Uterus (tissue), 2 donors: ENCODE measurements around the gene SLC13A3.

Experiments used
- POLR2A ChIP-seq, 2 donors: fragments of 450-650 bp; IDR thresholded peaks; one replicate each; pipeline ENCODE4 v1.6.1; 2016; ENCODE audit warnings: antibody characterized with exemption in 2 of 2, mild to moderate bottlenecking in 1 of 2, moderate library complexity in 1 of 2
- TF ChIP-seq, protein P1 (sequence below), 4 experiments: fragments of 200-600 bp in 2 of 4; fragments of 450-650 bp in 2 of 4; sonication (generic) in 2 of 4; IDR thresholded peaks; one replicate each; pipeline ENCODE4 v1.5.1; 2016 to 2019; ENCODE audit warnings: antibody characterized with exemption in 4 of 4, mild to moderate bottlenecking in 2 of 4, moderate library complexity in 1 of 4

DNA sequence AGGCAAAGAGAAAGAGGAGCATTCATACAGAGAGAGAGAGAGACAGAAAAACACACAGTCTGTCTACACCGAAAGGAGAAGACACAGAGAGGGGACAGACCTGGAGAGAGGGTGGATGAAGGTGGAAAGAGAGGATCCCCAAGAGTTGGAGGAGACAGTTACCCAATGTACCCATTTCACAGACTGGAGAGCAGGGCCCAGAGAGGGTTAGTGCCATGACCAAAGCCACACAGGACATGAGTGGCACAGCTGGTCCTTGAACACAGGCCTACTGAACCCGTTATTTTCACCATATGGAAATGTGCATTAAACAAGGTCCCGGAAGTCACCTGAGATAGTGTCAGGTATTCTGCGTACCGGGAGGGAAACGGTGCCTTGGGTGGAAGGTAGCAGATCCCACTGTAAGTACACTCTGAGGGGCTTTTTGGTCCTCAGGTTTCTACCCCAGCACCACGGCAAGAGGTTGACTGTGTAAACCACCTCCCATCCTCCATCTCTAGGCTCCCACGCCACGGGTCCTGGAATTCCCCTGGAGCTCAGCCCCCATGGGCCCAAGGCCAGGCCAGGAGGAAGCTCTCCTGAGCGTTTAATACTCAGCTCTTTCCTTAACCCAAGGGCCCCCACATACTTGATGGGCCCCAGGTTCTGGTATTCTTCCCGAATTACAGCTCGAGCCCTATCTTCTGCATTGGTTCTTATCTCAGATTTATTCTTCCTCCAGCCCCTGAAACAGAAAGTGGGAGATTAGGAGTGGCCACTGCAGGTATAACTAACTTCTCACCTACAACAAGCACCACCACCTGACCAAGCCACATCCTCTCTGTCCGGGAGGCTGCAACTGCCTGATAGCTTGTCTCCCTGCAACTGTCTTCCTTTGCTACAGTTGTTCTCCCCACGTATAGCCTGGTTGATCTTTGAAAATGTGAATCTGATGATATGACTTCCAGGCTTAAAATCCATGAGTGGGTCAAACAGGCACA lies 62.4 kb downstream of the SLC13A3 start:
- no peak for TF ChIP-seq POLR2A (IDR thresholded peaks at IDR 0.05)
- TF ChIP-seq, protein P1, sequence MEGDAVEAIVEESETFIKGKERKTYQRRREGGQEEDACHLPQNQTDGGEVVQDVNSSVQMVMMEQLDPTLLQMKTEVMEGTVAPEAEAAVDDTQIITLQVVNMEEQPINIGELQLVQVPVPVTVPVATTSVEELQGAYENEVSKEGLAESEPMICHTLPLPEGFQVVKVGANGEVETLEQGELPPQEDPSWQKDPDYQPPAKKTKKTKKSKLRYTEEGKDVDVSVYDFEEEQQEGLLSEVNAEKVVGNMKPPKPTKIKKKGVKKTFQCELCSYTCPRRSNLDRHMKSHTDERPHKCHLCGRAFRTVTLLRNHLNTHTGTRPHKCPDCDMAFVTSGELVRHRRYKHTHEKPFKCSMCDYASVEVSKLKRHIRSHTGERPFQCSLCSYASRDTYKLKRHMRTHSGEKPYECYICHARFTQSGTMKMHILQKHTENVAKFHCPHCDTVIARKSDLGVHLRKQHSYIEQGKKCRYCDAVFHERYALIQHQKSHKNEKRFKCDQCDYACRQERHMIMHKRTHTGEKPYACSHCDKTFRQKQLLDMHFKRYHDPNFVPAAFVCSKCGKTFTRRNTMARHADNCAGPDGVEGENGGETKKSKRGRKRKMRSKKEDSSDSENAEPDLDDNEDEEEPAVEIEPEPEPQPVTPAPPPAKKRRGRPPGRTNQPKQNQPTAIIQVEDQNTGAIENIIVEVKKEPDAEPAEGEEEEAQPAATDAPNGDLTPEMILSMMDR (IDR thresholded peaks at IDR 0.05) = no peak
